ENCODE measurements around the gene FRK. TPM values are rescaled to one million over a fixed set of nuclear protein-coding genes. Genes with fewer than 3 reads are reported as not detected.
A peak's percentile ranks its signal among the peaks of the same experiment; 100 is the strongest.

FRK gene
- total RNA-seq, 2 experiments from 2014 or later, result 0.02 TPM

GRCh38 chr6:115908906-115909559 lies 151.7 kb downstream of the FRK start:
- intact Hi-C loops (cut with micrococcal nuclease), result no loop called here
- no peak for DNase-seq
- ChIA-PET POLR2A (no interaction called here), CTCF (interaction anchor here (0.7 to 1.3 kb wide), 2 partner anchors 12 to 168 kb away, joined by 3 read pairs; no protein-coding TSS in a partner anchor)
- Mint-ChIP-seq H3K4me1 (ENCODE audit: low read depth) (no peaks in the 10 kb centered on the region), H3K27me3 (peaks cover 2% of the 10 kb centered on the region), H3K36me3 (no peaks in the 10 kb centered on the region), H3K4me3 (no peak overlapping the region), H3K27ac (no peak overlapping the region), H3K9me3 (no peaks in the 10 kb centered on the region)

- no peak for DNase-seq
- CTCF ChIA-PET, result no interaction called here
- intact Hi-C loops (cut with micrococcal nuclease), result no loop called here
- no peaks in the 10 kb centered on the region for H3K9me3 Mint-ChIP-seq
- H3K36me3 Mint-ChIP-seq, result no peaks in the 10 kb centered on the region
- H3K27me3 Mint-ChIP-seq, result peaks cover 2% of the 10 kb centered on the region
- H3K27ac Mint-ChIP-seq, result no peak overlapping the region
- H3K4me1 Mint-ChIP-seq (ENCODE audit: low read depth), result no peaks in the 10 kb centered on the region
- H3K4me3 Mint-ChIP-seq, result no peak overlapping the region
- POLR2A ChIA-PET, result no interaction called here
Measured at GRCh38 chr6:115905471-115905870, 155.2 kb downstream of the FRK start.

GRCh38 chr6:115902436-115902835 lies 158.3 kb downstream of the FRK start:
- no peak for DNase-seq
- Mint-ChIP-seq H3K27me3 (no peaks in the 10 kb centered on the region), H3K36me3 (no peaks in the 10 kb centered on the region), H3K4me3 (no peak overlapping the region), H3K27ac (no peak overlapping the region), H3K9me3 (no peaks in the 10 kb centered on the region), H3K4me1 (ENCODE audit: low read depth) (no peaks in the 10 kb centered on the region)
- CTCF ChIA-PET, result no interaction called here
- POLR2A ChIA-PET, result no interaction called here
- intact Hi-C loops (cut with micrococcal nuclease), result no loop called here

- Mint-ChIP-seq H3K4me3 (no peak overlapping the region), H3K36me3 (no peaks in the 10 kb centered on the region), H3K27me3 (no peaks in the 10 kb centered on the region), H3K9me3 (no peaks in the 10 kb centered on the region), H3K27ac (no peak overlapping the region), H3K4me1 (ENCODE audit: low read depth) (no peaks in the 10 kb centered on the region)
- intact Hi-C loops (cut with micrococcal nuclease), result no loop called here
- no peak for DNase-seq
- ChIA-PET POLR2A (no interaction called here), CTCF (no interaction called here)
Measured at GRCh38 chr6:115901896-115902295, 158.8 kb downstream of the FRK start.

- no peak overlapping the region for H3K27ac Mint-ChIP-seq
- POLR2A ChIA-PET, result no interaction called here
Measured at GRCh38 chr6:115899730-115900282, 160.9 kb downstream of the FRK start.

GRCh38 chr6:115898246-115898645 lies 162.4 kb downstream of the FRK start:
- no peak overlapping the region for H3K4me3 Mint-ChIP-seq
- CTCF ChIA-PET, result no interaction called here

More at GRCh38 chr6:115899730-115900282, 160.9 kb downstream of the FRK start:
- H3K4me1 Mint-ChIP-seq (ENCODE audit: low read depth), result no peaks in the 10 kb centered on the region
- H3K36me3 Mint-ChIP-seq, result no peaks in the 10 kb centered on the region
- intact Hi-C loops (cut with micrococcal nuclease), result loop anchor here (5.0 kb wide), 1 partner anchor 197 kb away; no protein-coding TSS in a partner anchor
- no peak overlapping the region for H3K4me3 Mint-ChIP-seq
- CTCF ChIA-PET, result no interaction called here
- no peaks in the 10 kb centered on the region for H3K27me3 Mint-ChIP-seq
- no peaks in the 10 kb centered on the region for H3K9me3 Mint-ChIP-seq
- no peak for DNase-seq

GRCh38 chr6:115896538-115897129 lies 164.1 kb downstream of the FRK start:
- intact Hi-C loops (cut with micrococcal nuclease), result loop anchor here (5.0 kb wide), 1 partner anchor 201 kb away; no protein-coding TSS in a partner anchor
- H3K4me3 Mint-ChIP-seq, result no peak overlapping the region
- DNase-seq, result no peak

More at GRCh38 chr6:115898246-115898645, 162.4 kb downstream of the FRK start:
- no peaks in the 10 kb centered on the region for H3K9me3 Mint-ChIP-seq
- peaks cover 1% of the 10 kb centered on the region for H3K27me3 Mint-ChIP-seq
- no peak overlapping the region for H3K27ac Mint-ChIP-seq
- intact Hi-C loops (cut with micrococcal nuclease), result loop anchor here (5.0 kb wide), 1 partner anchor 199 kb away; no protein-coding TSS in a partner anchor
- H3K4me1 Mint-ChIP-seq (ENCODE audit: low read depth), result no peaks in the 10 kb centered on the region
- DNase-seq, result no peak
- no peaks in the 10 kb centered on the region for H3K36me3 Mint-ChIP-seq
- POLR2A ChIA-PET, result no interaction called here

GRCh38 chr6:115894426-115894992 lies 166.2 kb downstream of the FRK start:
- intact Hi-C loops (cut with micrococcal nuclease), result loop anchor here (5.0 kb wide), 1 partner anchor 1797 kb away; no protein-coding TSS in a partner anchor
- ChIA-PET POLR2A (no interaction called here), CTCF (no interaction called here)
- Mint-ChIP-seq H3K4me1 (ENCODE audit: low read depth) (peaks cover 6% of the 10 kb centered on the region), H3K4me3 (no peak overlapping the region), H3K9me3 (no peaks in the 10 kb centered on the region), H3K36me3 (no peaks in the 10 kb centered on the region), H3K27ac (no peak overlapping the region), H3K27me3 (peaks cover 1% of the 10 kb centered on the region)
- DNase-seq, result no peak

More at GRCh38 chr6:115896538-115897129, 164.1 kb downstream of the FRK start:
- ChIA-PET POLR2A (no interaction called here), CTCF (interaction anchor here (1.0 to 1.2 kb wide), 3 partner anchors 9 to 17 kb away, joined by 3 to 5 read pairs (median 3); no protein-coding TSS in a partner anchor)
- H3K36me3 Mint-ChIP-seq, result no peaks in the 10 kb centered on the region
- H3K9me3 Mint-ChIP-seq, result no peaks in the 10 kb centered on the region
- no peak overlapping the region for H3K27ac Mint-ChIP-seq
- no peaks in the 10 kb centered on the region for H3K4me1 Mint-ChIP-seq (ENCODE audit: low read depth)
- H3K27me3 Mint-ChIP-seq, result peaks cover 1% of the 10 kb centered on the region

GRCh38 chr6:115891750-115892149 lies 168.9 kb downstream of the FRK start:
- POLR2A ChIA-PET, result no interaction called here
- H3K4me3 Mint-ChIP-seq, result no peak overlapping the region

GRCh38 chr6:115891111-115891669 lies 169.5 kb downstream of the FRK start:
- no peak overlapping the region for H3K4me3 Mint-ChIP-seq
- H3K4me1 Mint-ChIP-seq (ENCODE audit: low read depth), result peaks cover 6% of the 10 kb centered on the region
- intact Hi-C loops (cut with micrococcal nuclease), result loop anchor here (2.0 to 5.0 kb wide), 2 partner anchors 120 to 1794 kb away; no protein-coding TSS in a partner anchor
- H3K27me3 Mint-ChIP-seq, result peaks cover 1% of the 10 kb centered on the region
- DNase-seq, result peak; percentile 15
- CTCF ChIA-PET, result no interaction called here
- no peaks in the 10 kb centered on the region for H3K9me3 Mint-ChIP-seq
- H3K27ac Mint-ChIP-seq, result peak overlapping the region; percentile 58
- POLR2A ChIA-PET, result no interaction called here
- no peaks in the 10 kb centered on the region for H3K36me3 Mint-ChIP-seq

More at GRCh38 chr6:115891750-115892149, 168.9 kb downstream of the FRK start:
- Mint-ChIP-seq H3K36me3 (no peaks in the 10 kb centered on the region), H3K27me3 (peaks cover 1% of the 10 kb centered on the region), H3K27ac (no peak overlapping the region), H3K4me1 (ENCODE audit: low read depth) (peaks cover 6% of the 10 kb centered on the region), H3K9me3 (no peaks in the 10 kb centered on the region)
- no peak for DNase-seq
- intact Hi-C loops (cut with micrococcal nuclease), result loop anchor here (2.0 to 5.0 kb wide), 2 partner anchors 119 to 1794 kb away; no protein-coding TSS in a partner anchor
- CTCF ChIA-PET, result no interaction called here

GRCh38 chr6:115890238-115890637 lies 170.5 kb downstream of the FRK start:
- Mint-ChIP-seq H3K36me3 (no peaks in the 10 kb centered on the region), H3K27me3 (peaks cover 1% of the 10 kb centered on the region), H3K27ac (no peak overlapping the region), H3K9me3 (no peaks in the 10 kb centered on the region), H3K4me3 (no peak overlapping the region), H3K4me1 (ENCODE audit: low read depth) (peaks cover 6% of the 10 kb centered on the region)
- ChIA-PET POLR2A (no interaction called here), CTCF (no interaction called here)
- no peak for DNase-seq
- intact Hi-C loops (cut with micrococcal nuclease), result loop anchor here (2.0 to 5.0 kb wide), 2 partner anchors 121 to 1793 kb away; no protein-coding TSS in a partner anchor
